ENCODE measurements around the gene TBC1D22B.
A peak's percentile ranks its signal among the peaks of the same experiment; 100 is the strongest.
"Not testable (repeated sequence)": the region's sequence is repeated elsewhere in the genome, so short reads cannot be mapped to it uniquely, and the experiment has no call there.

Gene TBC1D22B

GRCh38 chr6:37303891-37304503 is 46.4 kb downstream of the TBC1D22B start:
- DNase-seq: no peak

GRCh38 chr6:37304766-37305165 is 47.2 kb downstream of the TBC1D22B start:
- no peak for DNase-seq

GRCh38 chr6:37305841-37306425 is 48.4 kb downstream of the TBC1D22B start:
- DNase-seq: no peak

GRCh38 chr6:37306624-37307222 is 49.2 kb downstream of the TBC1D22B start:
- no peak for DNase-seq

- not testable (repeated sequence) for DNase-seq
Observed at GRCh38 chr6:37307484-37307883, 49.9 kb downstream of the TBC1D22B start.

GRCh38 chr6:37308069-37308815 is 50.7 kb downstream of the TBC1D22B start:
- DNase-seq: no peak

GRCh38 chr6:37309046-37309445 is 51.5 kb downstream of the TBC1D22B start:
- no peak for DNase-seq

GRCh38 chr6:37309692-37310091 is 52.1 kb downstream of the TBC1D22B start:
- no peak for DNase-seq

GRCh38 chr6:37310966-37311365 is 53.4 kb downstream of the TBC1D22B start:
- DNase-seq: no peak

GRCh38 chr6:37311741-37312473 is 54.3 kb downstream of the TBC1D22B start:
- no peak for DNase-seq

- no peak for DNase-seq
Observed at GRCh38 chr6:37313723-37314486, 56.3 kb downstream of the TBC1D22B start.

GRCh38 chr6:37314487-37315156 is 57.0 kb downstream of the TBC1D22B start:
- peak in 1 of 2 donors; percentile 73 for DNase-seq

GRCh38 chr6:37315157-37315515 is 57.6 kb downstream of the TBC1D22B start:
- no peak for DNase-seq

- no peak for DNase-seq
Observed at GRCh38 chr6:37316071-37316470, 58.5 kb downstream of the TBC1D22B start.

GRCh38 chr6:37317312-37318038 is 59.9 kb downstream of the TBC1D22B start:
- DNase-seq: no peak

GRCh38 chr6:37319156-37319555 is 61.6 kb downstream of the TBC1D22B start:
- no peak for DNase-seq

- peak in 1 of 2 donors; percentile 13 for DNase-seq
Observed at GRCh38 chr6:37319856-37320480, 62.4 kb downstream of the TBC1D22B start.

GRCh38 chr6:37320646-37321045 is 63.1 kb downstream of the TBC1D22B start:
- DNase-seq: no peak

- no peak for DNase-seq
Observed at GRCh38 chr6:37321101-37321500, 63.5 kb downstream of the TBC1D22B start.

Measured in bone marrow (tissue), 2 donors.